HEK293T (cell line): ENCODE measurements around the gene CYS1.

Experiments
- ARNT ChIP-seq: fragments of 450-650 bp; IDR thresholded peaks from 2 replicates; pipeline ENCODE4 v1.6.1; 2017; ENCODE audit warnings: mild to moderate bottlenecking
- BHLHE40 ChIP-seq: fragments of 450-650 bp; IDR thresholded peaks from 2 replicates; pipeline ENCODE4 v1.6.1; 2016; ENCODE audit warnings: mild to moderate bottlenecking, moderate library complexity, borderline replicate concordance
- CTBP1 ChIP-seq: fragments of 450-650 bp; IDR thresholded peaks from 2 replicates; pipeline ENCODE4 v1.6.1; 2016; ENCODE audit warnings: borderline replicate concordance
- ELF4 ChIP-seq: fragments of 450-650 bp; IDR thresholded peaks from 2 replicates; pipeline ENCODE4 v1.6.1; 2017; ENCODE audit warnings: antibody characterized with exemption
- FOXA1 ChIP-seq: fragments of 450-650 bp; IDR thresholded peaks from 2 replicates; pipeline ENCODE4 v1.6.1; 2016; ENCODE audit warnings: mild to moderate bottlenecking
- FOXM1 ChIP-seq: fragments of 450-650 bp; IDR thresholded peaks from 2 replicates; pipeline ENCODE4 v1.6.1; 2017; ENCODE audit warnings: mild to moderate bottlenecking, borderline replicate concordance
- HDGF ChIP-seq: fragments of 450-650 bp; IDR thresholded peaks from 2 replicates; pipeline ENCODE4 v1.6.1; 2017; ENCODE audit warnings: antibody characterized with exemption, borderline replicate concordance
- L3MBTL2 ChIP-seq: fragments of 450-650 bp; conservative IDR thresholded peaks from 2 replicates; pipeline ENCODE4 v1.6.1; 2016; ENCODE audit warnings: mild to moderate bottlenecking
- NFRKB ChIP-seq: fragments of 450-650 bp; IDR thresholded peaks from 2 replicates; pipeline ENCODE4 v1.6.1; 2016; ENCODE audit warnings: mild to moderate bottlenecking, moderate library complexity
- PKNOX1 ChIP-seq: fragments of 450-650 bp; IDR thresholded peaks from 2 replicates; pipeline ENCODE4 v1.6.1; 2016
- SP1 ChIP-seq: fragments of 450-650 bp; IDR thresholded peaks from 2 replicates; pipeline ENCODE4 v1.6.1; 2017
- SUZ12 ChIP-seq: fragments of 450-650 bp; IDR thresholded peaks from 2 replicates; pipeline ENCODE4 v1.6.1; 2016; ENCODE audit warnings: mild to moderate bottlenecking
- TARDBP ChIP-seq: fragments of 450-650 bp; IDR thresholded peaks from 2 replicates; pipeline ENCODE4 v1.6.1; 2016
- ZNF384 ChIP-seq: fragments of 450-650 bp; IDR thresholded peaks from 2 replicates; pipeline ENCODE4 v1.6.1; 2016

DNA sequence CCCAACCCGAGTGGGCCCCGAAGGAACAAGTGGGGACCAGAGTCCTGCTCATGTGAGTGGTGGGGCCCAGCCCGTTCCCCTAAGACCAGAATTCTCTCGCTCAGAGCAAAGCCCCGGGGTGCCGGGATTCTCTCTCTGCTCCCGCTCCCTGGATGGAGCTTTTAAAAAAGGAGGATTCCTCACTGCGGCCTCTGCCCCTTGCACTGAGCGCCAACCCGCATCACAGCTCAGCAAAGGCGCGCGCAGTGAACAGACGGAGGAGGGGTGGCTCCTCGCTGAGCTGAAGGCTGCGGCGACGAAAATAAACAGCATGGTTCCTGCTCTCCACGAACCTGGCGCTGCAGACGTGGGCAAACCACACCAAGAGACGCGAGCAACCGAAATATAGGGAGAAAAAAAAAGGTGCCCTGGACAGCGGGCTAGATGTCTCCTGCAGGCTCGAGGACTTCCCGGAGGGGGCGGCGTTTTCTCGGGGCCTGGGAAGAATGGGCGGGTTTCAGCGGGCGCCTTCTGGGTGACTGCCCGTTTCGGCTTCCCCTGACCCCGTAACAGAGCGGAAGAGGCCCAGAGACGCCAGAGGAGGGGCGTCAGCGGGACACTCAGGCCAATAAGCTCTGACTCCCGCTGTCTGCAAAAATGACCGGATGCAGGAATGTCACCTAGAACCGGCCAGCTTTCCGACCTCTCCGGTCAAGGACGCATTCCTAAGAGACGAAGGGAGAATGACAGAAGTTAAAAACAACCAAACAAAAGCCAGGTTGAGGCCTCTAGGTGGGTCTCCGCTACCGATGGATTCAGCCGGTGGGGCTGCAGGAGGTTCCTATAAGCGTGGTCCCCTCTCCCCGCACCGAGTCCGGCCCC lies 37.7 kb downstream of the CYS1 start:
- no peak for TF ChIP-seq ELF4
- TF ChIP-seq BHLHE40 = no peak
- TF ChIP-seq ARNT = no peak
- TF ChIP-seq SP1 = no peak
- TF ChIP-seq FOXA1 = no peak
- TF ChIP-seq FOXM1 = no peak
- no peak for TF ChIP-seq TARDBP
- TF ChIP-seq L3MBTL2 = peak; percentile 55
- TF ChIP-seq NFRKB = no peak
- TF ChIP-seq PKNOX1 = no peak
- TF ChIP-seq SUZ12 = no peak
- no peak for TF ChIP-seq ZNF384
- no peak for TF ChIP-seq HDGF
- no peak for TF ChIP-seq CTBP1
